Measurements from ENCODE around the gene IGF1R. TPM values are rescaled to one million over a fixed set of nuclear protein-coding genes. Genes with fewer than 3 reads are reported as not detected.

IGF1R gene
- total RNA-seq, 1 donor from 2014 or later, result 97.7 TPM

DNA sequence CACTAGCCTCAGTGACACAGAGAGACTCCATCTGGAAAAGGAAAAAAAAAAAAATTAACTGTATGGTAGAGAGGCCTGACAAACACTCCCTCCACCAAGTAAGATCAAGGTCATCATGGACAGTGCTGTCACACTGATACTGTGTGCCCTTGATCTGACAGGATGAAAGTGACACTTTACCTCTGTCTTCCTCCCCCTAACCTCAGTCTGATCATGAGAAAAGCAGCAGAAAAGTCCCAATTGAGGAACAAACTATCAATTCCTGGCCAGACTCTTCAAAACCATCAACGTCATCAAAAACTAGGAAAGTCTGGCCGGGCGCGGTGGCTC is 332.5 kb downstream of the IGF1R start:
- Histone ChIP-seq H3K27me3 (no peaks in the 10 kb centered on the region), H3K9me3 (no peaks in the 10 kb centered on the region), H3K4me3 (no peak overlapping the region), H3K4me1 (peaks cover 38% of the 10 kb centered on the region), H3K36me3 (no peaks in the 10 kb centered on the region), H3K27ac (peak overlapping the region; percentile 13)
- intact Hi-C loops (cut with DNase I), result no loop called here
- TF ChIP-seq POLR2A (IDR thresholded peaks at IDR 0.05) (no peak), POLR2AphosphoS5 (IDR thresholded peaks at IDR 0.05; ENCODE audit: insufficient read depth in 1 of 2, low read depth in 1 of 2) (no peak)
- TF ChIP-seq, protein P1, sequence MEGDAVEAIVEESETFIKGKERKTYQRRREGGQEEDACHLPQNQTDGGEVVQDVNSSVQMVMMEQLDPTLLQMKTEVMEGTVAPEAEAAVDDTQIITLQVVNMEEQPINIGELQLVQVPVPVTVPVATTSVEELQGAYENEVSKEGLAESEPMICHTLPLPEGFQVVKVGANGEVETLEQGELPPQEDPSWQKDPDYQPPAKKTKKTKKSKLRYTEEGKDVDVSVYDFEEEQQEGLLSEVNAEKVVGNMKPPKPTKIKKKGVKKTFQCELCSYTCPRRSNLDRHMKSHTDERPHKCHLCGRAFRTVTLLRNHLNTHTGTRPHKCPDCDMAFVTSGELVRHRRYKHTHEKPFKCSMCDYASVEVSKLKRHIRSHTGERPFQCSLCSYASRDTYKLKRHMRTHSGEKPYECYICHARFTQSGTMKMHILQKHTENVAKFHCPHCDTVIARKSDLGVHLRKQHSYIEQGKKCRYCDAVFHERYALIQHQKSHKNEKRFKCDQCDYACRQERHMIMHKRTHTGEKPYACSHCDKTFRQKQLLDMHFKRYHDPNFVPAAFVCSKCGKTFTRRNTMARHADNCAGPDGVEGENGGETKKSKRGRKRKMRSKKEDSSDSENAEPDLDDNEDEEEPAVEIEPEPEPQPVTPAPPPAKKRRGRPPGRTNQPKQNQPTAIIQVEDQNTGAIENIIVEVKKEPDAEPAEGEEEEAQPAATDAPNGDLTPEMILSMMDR (IDR thresholded peaks at IDR 0.05), result no peak
- no peak for DNase-seq (ENCODE audit: extremely low spot score in 2 of 2)

DNA sequence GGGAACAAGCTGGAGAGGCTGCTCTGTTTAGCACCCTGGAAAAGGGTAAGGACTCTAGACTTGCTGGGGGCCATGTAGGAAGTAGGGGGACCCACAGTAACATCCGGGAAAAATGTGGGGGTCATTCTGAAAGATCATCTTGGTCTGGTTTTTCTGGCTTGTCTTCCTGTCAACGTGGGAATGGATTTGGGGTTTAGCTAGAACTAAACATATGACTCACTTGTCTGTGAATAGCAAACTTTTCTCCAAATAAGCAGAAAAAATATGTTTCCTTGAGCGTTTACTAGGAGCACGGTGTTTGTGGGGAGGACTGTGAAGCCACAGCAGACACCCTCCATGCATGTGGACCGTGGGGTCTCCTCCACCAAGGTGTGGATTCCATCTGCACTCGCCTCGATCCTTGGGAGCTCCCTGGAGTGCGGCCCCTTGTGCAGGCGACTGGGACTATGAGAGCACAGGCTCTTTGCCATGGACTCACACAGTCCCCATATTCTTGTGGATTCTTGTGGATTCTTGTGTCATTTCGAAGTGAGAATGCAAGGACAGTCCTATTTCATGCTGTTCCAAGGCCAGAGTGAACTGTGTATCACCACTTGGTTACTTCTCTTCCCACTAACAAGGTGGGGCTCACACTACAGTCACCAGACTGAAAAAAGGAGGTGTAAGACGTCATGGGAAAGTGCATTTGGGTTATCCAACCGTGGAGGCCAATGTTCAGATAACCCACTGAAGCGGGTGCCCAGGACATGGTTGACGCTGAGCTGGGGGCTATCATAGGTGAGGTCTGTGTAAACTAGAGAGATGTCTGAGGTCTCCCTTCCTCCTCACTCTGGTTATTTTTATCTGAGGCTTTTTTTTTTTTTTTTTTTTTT is 333.7 kb downstream of the IGF1R start:
- peaks cover 38% of the 10 kb centered on the region for H3K4me1 ChIP-seq
- no peak overlapping the region for H3K4me3 ChIP-seq
- no peaks in the 10 kb centered on the region for H3K27me3 ChIP-seq
- no peaks in the 10 kb centered on the region for H3K36me3 ChIP-seq
- TF ChIP-seq POLR2A (IDR thresholded peaks at IDR 0.05) (no peak), POLR2AphosphoS5 (IDR thresholded peaks at IDR 0.05; ENCODE audit: insufficient read depth in 1 of 2, low read depth in 1 of 2) (no peak)
- TF ChIP-seq, protein P1 (IDR thresholded peaks at IDR 0.05), result no peak
- intact Hi-C loops (cut with DNase I), result no loop called here
- H3K9me3 ChIP-seq, result no peaks in the 10 kb centered on the region
- H3K27ac ChIP-seq, result peak overlapping the region; percentile 83
- no peak for DNase-seq (ENCODE audit: extremely low spot score in 2 of 2)

DNA sequence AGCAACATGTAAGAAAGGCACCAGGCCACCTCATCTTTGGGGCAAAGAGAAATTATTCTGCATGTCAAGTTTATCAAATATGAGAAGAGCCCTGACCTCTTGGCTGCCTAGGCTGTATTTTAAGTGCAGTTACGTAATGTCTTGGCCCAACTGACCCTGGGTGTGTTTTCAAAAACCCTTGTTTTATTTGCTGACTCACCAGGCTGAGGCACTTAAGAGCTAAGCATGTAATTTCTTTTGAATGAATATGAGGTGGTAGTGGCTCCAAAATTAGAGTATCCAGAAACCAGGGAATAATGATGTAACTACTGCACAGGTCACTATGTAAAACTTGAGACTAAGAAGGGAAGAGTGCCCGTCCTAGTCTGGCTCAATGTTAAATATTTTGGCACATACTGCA is 335.0 kb downstream of the IGF1R start:
- no peak for DNase-seq (ENCODE audit: extremely low spot score in 2 of 2)
- intact Hi-C loops (cut with DNase I), result no loop called here
- Histone ChIP-seq H3K4me1 (peaks cover 38% of the 10 kb centered on the region), H3K27me3 (no peaks in the 10 kb centered on the region), H3K36me3 (no peaks in the 10 kb centered on the region), H3K27ac (peak overlapping the region; percentile 83), H3K9me3 (no peaks in the 10 kb centered on the region), H3K4me3 (no peak overlapping the region)
- peak; percentile 33 to 96 for TF ChIP-seq POLR2AphosphoS5 (IDR thresholded peaks at IDR 0.05; ENCODE audit: insufficient read depth in 1 of 2, low read depth in 1 of 2)
- TF ChIP-seq, protein P1 (IDR thresholded peaks at IDR 0.05), result no peak

DNA sequence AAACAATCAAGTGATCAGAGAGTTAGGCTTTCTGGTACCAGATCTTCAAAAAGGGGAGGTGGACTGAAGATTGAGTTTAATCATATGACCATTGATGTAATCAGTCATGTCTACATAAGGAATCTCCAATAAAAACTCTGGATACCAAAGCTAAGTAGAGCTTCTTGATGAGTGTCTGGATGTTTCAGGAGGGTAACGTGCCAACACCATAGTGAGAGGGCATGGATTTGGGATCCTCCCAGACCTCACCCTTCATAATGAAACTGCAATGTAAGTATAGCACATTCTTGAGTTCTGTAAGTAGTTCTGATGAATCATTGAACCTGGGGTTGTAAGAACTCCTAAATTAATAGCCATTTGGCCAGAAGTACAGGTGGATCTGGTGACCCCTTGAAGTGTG is 337.9 kb downstream of the IGF1R start:
- intact Hi-C loops (cut with DNase I), result no loop called here
- H3K9me3 ChIP-seq, result no peaks in the 10 kb centered on the region
- H3K27me3 ChIP-seq, result no peaks in the 10 kb centered on the region
- no peak overlapping the region for H3K27ac ChIP-seq
- TF ChIP-seq, protein P1 (IDR thresholded peaks at IDR 0.05), result no peak
- TF ChIP-seq POLR2AphosphoS5 (IDR thresholded peaks at IDR 0.05; ENCODE audit: insufficient read depth in 1 of 2, low read depth in 1 of 2) (no peak), POLR2A (IDR thresholded peaks at IDR 0.05) (no peak)
- no peaks in the 10 kb centered on the region for H3K36me3 ChIP-seq
- H3K4me1 ChIP-seq, result peaks cover 31% of the 10 kb centered on the region
- no peak for DNase-seq (ENCODE audit: extremely low spot score in 2 of 2)
- H3K4me3 ChIP-seq, result no peak overlapping the region

DNA sequence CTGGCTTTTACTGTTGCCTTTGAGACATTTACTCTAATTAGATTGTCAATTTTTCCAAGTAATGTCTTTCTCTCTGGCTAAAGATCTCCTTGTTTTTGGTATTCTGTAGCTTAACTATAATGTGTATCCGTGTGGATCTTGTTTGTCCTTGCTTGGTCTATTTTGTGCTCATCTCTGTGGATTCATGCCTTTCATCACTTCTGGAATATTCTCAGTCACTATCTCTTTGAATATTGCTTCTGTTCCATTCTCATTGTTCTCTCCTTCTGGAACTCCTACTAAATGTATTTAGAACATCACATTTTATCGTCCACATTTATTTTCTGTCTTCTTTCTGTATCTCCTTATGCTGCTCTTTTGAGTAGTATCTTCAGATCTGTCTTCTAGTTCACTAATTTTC is 346.6 kb downstream of the IGF1R start:
- H3K4me3 ChIP-seq, result no peak overlapping the region
- H3K4me1 ChIP-seq, result no peaks in the 10 kb centered on the region
- no peaks in the 10 kb centered on the region for H3K9me3 ChIP-seq
- intact Hi-C loops (cut with DNase I), result no loop called here
- no peak overlapping the region for H3K27ac ChIP-seq
- H3K36me3 ChIP-seq, result no peaks in the 10 kb centered on the region
- TF ChIP-seq, protein P1 (IDR thresholded peaks at IDR 0.05), result no peak
- no peak for TF ChIP-seq POLR2A (IDR thresholded peaks at IDR 0.05)
- no peak for TF ChIP-seq POLR2AphosphoS5 (IDR thresholded peaks at IDR 0.05; ENCODE audit: insufficient read depth in 1 of 2, low read depth in 1 of 2)
- no peak for DNase-seq (ENCODE audit: extremely low spot score in 2 of 2)
- no peaks in the 10 kb centered on the region for H3K27me3 ChIP-seq
